Epidermal melanocyte (primary cell): ENCODE data around the gene NDC1.
"Not testable (repeated sequence)": the region's sequence is repeated elsewhere in the genome, so short reads cannot be mapped to it uniquely, and the experiment has no call there.

Experiments used
- DNase-seq: peaks from one replicate; pipeline ENCODE4 v3.0.0; 2011; ENCODE audit warnings: low spot score; ENCODE audit not compliant: insufficient read length

Gene NDC1

DNA sequence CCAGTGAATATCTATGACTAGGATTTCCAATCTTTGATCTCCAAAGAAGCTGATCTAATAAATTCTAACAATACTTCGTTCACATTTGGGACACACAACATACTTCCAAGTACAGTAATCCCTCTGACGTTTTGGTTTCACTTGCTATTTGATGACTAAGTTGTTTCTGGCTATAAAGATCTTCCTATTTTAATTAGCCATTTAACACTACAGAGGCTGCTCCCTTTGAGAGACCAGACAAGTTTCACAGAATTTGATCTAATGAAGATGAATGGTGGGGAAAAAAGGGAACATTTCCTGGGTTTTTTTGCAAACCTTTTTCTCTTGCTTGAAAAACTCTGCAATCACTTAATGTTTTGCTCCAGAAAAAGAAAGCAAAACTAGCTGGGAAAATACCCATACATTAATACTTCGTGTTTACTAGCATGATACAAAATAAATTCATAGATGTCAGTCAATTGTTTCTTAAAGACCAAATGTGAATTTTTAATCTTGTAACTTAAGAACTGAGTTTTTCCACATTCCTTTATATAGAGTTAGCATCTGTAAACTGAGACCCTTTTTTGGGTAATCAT is 71.2 kb downstream of the NDC1 start:
- DNase-seq: no peak

DNA sequence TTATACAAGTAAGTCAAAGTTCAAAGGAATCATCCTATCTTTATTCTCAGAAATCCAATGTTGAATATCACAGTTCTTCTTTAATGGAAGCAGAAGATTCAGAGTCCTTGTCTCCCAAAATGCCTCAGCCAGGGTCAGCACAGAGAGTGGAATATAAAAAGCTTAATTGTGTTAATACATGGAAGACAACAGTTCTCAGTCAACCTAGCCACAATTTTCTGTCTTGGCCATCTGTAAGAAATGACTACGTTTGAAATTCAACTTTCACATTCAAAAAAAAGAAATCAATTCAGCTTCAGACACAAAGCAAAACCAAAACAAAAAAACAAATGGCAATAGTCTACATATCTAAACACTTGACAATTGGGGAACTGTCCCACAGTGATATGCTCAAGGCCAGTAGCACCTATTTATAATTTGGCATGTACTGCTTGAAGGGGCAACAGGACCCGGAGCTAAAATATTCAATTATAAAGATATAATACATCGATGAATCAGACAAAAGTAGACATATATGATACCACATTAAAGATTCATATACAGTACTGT is 71.8 kb downstream of the NDC1 start:
- no peak for DNase-seq

DNA sequence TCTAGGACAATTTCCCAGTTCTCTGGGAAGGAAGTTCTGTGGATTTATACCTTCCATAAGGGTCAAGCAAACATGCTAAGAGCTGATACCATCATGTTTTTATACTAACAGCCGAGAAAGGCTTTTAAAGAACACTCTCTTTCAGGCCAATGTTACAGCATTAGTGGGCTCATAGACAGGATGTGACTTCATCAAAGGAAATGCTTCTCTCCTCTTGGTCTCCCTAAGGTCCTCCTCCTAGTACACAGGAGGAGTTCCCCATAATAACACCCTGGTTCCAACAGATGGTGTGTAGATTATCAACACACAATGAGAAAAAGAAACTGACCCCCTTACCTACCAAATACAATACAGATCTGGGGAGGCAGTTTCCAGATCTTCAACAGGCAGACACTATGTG is 72.4 kb downstream of the NDC1 start:
- DNase-seq: no peak

DNA sequence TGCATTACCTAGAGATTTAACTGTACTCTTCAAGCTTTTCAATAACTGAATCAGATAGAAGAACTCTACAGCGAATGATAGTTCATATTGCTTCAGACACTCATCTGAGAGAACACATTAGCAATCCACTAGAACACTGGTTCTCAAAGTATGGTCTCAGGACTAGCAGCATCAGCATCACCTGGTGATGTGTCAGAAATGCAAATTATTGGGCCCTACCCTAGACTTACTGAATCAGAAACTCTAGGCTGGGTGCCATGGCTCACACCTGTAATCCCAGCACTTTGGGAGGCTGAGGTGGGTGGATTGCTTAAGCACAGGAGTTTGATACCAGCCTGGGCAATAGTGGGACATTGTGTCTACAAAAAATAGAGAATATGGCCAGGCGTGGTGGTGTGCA is 74.2 kb downstream of the NDC1 start:
- DNase-seq: no peak

DNA sequence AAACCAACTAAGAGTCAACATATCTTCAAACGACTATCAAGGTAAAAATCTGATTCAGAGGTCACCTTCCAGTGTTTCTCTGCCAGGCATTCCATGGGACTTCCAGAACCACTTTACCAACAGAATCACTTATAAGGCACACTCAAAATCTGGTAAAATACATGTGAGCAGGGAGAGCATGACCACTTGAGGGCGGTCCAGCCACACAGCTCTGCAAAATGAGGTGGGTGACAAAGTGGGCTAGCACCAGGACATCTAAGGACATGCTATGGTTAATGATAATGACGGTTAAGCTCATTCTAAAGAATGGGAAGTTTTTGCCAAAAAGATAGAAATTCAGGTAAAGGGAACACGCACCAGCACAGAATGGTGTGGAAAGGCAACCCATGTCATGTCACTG is 74.6 kb downstream of the NDC1 start:
- no peak for DNase-seq

DNA sequence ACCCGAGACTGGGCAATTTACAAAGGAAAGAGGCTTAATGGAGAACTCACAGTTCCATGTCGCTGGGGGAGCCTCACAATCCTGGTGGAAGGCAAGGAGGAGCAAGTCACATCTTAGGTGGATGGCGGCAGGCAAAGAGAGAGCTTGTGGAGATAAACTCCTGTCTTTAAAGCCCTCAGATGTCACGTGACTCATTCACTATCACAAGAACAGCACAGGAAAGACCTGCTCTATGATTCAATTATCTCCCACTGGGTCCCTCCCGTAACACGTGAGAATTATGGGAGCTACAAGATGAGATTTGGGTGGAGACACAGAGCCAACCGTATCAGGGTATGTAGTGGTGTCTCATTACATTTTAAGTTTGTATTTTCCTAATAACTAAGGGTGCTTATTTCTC is 77.6 kb downstream of the NDC1 start:
- not testable (repeated sequence) for DNase-seq

DNA sequence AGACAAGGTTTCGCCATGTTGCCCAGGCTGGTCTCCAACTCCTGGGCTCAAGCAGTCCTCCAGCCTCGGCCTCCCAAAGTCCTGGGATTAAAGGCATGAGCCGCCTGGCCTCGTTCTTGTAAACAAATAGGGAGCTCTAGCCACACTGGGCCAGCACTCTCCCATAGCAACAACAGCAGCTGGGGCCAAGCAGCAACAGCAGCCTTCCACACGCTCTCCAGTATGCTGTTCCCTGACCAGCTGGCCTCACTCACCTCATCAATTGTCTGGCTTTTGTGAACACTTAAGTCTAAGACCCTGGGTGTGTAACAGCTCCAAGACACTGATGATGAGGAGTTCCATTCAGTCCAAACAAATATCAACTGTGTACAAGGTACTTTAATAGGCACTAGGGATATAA is 82.2 kb downstream of the NDC1 start:
- no peak for DNase-seq

DNA sequence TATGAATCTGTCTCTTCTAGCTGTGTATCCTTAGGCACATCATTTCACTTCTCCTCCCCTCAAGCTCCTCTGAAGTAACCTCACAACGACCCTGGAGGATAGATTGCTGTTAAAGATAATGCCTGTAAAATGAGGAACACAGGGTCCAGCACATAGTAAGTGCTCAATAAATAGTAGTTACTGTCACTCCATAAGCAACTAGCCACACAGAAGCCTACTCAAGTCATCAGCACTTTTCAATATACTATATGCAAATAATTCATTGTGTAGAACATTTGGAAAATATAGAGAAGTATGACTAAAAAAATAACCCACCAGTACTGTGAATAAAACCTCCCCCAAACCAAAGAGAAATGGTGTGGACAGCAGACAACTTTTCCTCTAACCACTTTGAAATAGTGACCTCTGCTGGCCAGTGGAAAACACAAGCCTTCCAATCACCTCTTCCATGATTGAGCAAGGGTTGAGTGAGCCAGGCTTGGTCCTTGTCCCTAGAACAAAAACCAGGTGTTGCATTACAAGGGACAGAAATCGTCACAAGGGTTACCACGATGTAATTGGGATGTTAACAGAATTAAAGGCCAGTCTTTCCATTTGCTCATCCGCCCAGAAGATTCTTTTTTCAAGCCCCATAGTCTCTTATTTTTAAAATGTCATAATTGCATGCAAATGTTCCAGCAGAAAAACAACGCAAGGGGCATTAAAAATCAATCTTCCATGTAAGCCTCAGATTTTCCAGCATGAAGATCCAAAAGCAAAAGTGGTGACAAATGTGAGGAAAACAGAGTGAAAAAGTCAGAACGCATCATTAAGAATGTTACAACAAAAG is 83.4 kb downstream of the NDC1 start:
- peak; percentile 57 for DNase-seq

DNA sequence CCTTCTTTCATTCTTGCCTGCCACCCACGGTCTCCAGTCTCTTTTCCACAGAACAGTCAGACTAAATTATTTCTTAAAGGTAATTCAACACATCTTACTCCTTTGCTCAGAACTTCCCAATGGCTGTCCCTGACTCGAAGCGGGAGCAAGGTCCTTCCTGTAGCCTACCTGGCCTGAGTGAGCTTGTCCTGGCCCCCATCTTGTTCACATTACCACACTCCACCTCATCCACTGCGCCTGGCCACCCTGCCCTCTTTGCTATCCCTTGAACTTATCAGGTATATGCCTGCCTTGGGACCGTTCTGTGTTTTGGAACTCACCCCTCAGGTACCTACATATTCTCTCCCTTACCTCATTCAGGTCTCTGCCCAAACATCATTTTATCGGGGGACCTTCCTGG is 85.8 kb downstream of the NDC1 start:
- no peak for DNase-seq

DNA sequence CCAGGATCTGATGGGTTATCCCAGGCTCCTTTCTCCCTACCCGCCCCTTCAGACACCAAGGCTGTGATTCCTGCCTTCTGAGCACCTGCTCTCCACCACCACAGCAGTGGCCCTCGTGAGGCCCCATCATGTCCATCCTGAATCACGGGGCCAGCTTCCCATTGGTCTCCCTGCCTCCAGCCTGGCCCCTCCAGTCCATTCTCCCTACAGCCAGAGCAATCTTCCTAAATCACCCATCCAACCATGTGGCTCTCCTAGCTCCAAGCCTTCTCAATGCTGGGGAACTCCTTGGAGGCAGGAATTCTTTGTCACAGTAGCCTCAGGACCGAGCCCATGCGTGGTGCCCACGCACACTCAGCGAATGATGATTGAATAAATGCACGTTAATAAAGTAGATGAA is 90.3 kb downstream of the NDC1 start:
- DNase-seq: no peak

DNA sequence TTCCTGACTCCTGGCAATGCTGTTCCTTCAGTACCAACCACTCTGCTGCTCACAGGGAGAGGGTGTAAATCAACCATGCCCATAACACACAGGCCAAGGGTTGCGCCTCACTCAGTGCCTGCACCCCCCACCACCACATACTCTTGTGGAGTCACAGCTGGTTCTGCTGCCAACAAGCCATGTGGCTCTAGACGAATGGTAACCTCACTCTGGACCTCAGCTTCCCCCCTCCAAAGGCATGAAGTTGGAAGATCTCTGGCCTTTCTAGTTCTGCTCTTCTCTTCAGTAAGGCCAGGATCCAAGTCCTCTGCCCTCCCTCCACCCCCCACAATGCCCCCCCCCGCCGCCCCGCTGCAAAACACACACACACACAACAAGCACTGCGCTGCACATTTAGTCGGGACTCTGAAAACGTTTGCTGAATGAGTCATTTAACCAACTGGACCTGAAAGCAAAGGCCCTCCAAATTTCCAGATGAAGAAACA is 97.4 kb downstream of the NDC1 start:
- DNase-seq: no peak

DNA sequence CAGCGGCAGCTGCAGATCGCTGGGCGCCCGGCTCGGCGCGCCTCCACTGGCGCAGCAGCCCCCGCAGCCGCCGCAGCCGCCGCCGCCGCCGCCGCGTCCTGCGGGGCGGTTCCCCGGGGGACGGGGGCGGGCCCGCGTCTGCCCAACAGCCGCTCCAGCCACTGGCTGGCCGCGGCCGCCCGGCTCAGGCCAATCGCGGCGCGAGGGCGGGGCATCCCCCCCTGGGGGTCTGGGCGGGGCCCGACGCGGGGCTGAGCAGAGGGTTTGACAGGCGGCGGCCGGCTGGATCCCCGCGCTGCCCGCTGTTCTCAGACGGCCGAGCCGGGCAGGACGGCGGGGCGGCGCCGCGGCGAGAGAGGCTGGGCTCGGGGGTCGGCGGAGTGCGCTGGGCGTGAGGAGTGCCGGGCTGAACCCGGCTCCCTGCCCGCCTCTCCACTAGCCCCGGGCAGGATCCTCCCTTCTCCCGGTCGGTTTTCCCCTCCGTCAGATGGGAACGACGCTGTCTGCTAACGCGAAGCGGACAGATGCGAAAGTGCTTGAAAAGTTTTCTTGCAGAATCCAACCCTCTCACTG is 98.9 kb downstream of the NDC1 start, which contains the start of gene GLIS1:
Gene GLIS1 (minus strand): TSS at position 56 of the 573 bp plus-strand sequence. CDS start 1,100 bp downstream, outside the sequence.
- peak; percentile 88 for DNase-seq

DNA sequence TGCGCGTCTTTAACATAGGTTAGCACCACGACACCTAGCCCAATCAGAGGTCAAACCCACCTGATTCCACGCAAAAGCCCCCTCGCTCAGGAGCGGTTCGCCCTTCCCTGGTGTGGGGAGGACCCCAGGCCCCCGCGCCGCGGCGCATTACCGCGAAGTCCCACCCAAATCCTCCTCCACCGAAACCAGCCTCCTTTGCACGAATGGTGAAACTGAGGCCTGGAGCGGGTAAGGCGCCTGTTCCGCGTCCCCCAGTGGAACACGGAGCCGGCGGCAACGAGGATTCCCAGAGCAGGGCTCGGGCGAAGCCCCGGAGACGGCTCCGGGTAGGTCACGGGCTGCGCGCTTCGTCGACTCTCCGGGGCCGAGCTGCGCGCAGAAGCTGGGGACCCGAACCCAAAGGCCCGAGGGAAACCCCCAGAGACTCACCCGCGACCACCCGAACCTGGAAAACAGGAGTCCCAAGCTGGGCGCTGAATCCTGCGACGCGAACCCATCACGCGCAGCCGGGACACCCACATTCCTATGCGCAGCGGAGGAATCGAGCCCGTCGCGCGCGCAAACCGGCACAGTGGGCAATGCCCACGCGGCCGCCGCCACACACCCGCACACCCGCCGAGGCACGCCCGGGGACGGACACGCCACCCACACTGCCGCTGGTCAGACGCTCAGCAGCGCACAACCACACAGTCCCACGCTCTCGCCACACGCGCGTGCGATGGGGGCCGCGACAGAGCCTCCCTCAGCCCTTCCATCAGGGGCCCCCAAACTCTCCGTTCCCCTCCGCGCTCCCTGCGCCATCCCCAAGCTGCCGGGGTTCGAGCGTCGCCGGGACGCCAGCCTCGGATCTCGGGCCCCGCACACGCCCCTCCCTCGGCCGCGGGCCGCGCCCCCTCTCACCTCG is 99.6 kb downstream of the NDC1 start:
- no peak for DNase-seq

DNA sequence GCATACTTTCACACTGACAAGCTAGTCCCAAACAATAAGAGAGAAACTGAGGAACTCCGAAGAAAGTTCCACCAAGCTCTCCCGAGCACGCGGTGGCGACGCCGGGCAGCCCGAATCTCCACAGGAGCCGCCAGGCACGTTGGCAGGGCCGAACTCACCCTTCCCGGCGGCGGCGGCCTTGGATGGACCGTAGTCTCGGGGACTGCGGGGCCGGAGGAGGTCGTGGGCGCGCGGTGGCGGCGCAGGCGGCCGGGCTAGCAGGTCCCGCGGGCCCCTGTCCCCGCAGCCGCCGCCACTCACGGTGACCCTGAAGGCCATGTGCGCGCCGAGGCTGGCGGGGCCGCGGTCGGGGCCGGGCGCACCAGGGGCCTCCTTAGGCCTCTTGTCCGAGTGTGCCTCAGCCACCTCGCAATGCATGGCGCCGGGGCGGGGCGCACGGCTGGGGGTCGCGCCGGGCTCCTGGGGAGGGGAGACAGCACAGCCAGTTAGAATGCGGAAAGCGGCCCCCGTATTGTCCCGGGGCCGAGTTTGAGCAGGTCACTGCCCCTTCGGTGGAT is 100.4 kb downstream of the NDC1 start:
- no peak for DNase-seq

DNA sequence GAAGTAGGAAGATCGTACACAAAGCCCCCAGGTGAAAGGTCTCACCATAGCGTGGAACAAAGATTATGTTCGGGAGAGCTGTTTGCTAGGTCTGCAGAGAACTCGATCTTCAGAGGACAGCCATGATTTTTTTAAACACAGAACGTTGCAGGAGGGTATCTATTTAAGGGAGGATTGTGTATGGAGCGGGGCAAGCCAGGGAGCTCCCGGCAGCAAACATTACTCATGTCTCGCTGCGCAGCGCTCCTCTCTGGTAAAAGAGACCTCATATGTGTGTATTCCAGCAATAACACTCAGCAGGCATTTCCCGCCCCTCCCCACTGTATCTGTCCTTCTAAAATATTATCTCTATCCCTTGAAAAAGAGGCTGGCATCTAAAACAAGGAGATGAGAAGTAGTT is 101.8 kb downstream of the NDC1 start:
- no peak for DNase-seq

DNA sequence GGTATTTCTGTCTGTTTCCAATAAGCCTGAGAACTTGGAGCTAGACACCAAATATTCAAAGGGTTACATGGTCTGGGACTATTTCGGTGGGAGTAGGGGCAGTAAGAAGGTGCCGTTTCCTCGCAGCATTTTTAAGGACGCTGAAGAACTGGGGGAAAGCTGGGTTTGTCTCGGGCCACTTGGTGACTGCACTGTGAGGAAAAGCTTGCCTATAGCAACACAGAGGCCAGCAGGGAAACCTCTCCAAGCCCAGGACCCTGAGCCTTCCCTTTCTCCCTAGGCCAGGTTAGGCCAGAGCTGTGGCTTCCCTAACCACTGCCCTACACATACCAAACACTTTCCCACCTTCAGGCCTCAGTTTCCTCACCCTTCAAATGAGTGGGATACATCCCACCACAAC is 102.4 kb downstream of the NDC1 start:
- DNase-seq: no peak

DNA sequence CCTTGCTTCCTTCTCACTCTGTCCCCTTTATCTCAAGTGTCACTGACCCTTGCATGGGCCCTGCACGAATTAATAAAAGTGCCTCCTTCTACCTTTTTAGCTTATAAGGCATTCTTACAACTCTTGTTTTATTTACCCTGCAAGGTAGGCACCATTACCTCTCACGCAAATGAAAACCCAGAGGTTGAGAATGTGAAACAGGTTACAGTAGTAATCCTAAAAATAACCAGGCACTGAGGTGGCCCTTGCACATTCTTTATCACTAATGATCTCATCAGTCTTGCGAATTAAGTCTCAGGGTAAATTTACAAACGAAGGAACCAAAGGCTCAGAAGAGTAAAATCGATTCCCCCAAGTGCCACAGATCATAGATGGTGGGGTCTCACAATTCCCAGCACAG is 102.8 kb downstream of the NDC1 start:
- no peak for DNase-seq

DNA sequence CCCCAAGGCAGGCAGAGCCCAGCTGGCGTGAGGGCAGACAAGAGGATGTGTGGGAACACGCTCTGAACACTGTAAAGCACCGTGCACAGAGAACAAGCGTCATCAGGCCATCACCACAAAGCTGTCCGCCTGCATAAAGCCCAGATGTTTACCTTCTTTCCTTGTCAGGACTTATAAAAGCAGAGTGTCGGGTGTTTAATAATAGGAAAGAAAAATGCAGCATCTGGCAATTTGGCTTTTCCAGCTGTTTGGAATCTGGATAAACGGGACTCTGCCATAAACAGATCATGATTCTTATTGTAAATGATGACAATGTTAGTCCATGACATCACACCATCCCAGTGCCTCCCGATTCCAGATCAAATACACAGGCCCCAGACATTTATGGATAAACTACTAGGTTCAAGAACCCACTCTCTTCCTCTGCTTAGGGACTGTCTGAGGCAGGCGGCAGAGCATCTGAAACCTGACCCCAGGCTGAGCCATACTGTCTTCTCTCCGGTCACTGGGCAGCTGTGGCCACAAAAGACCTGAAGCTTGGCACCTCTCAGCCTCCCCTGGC is 103.4 kb downstream of the NDC1 start:
- no peak for DNase-seq

DNA sequence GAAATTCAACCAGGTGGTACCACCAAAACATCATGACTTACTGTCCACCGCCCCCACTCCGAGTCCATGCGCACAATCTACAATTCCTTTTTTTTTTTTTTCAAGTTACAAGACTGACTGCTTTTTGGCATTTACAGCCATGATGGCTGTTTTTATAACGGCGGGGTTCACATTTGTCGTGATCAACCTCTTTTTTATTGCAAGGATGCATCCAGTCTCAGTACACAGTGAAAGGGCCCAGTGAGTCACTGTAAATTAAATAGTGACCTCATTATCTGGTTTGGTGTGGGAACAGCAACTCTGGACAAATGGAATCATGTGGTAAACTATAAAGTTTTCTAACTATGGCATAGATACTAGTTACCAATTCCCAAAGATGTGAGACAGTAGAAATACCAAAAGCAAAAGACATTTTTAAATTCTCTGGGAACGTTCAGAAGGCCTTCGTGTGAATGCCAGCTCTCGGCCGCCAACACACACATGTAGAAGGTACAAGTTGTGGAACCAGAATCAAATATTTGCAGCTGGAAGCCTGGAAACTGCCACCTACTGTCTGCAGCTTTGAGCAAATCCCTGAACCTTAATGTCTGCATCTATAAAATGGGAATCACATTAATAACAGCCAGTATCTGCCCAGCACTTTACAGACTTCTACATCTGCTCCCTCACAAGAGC is 104.0 kb downstream of the NDC1 start:
- DNase-seq: no peak

DNA sequence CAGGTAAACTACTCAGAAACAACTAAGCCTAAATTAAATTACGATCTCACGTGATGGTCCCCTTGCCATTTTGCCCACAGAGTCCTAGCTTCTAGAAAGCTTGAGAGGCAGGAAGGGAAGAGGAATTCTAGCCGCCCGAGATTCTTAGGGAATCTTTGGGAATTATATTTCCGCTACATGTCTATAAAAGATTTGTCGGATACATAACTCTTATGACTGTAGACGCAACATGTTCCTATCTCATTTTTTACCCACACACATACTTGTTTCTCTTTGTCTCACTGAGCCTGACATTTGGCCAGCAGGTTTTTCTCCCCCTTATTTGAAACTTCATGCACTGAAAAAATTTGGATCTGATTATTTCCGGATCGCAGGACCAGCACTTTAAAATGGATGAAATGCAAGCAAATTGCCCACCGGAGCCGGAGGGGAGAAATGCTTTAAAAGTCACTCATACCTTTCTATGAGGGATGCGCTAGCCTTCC is 104.6 kb downstream of the NDC1 start:
- DNase-seq: no peak
